Ectodermal cell (in vitro differentiated cells): ENCODE data around the gene NCKAP5L.

ENCODE experiments used
- H3K27ac ChIP-seq: 2 replicates; pipeline ENCODE4 v1.7.0; 2013; ENCODE audit warnings: mild to moderate bottlenecking, low read depth, low read length; ENCODE audit not compliant: insufficient read depth, poor library complexity, severe bottlenecking
- H3K27me3 ChIP-seq: 2 replicates; pipeline ENCODE4 v1.7.0; 2013; ENCODE audit warnings: mild to moderate bottlenecking, low read length; ENCODE audit not compliant: insufficient read depth, control insufficient read depth, poor library complexity, severe bottlenecking
- H3K36me3 ChIP-seq: one replicate; pipeline ENCODE4 v1.7.0; 2013; ENCODE audit warnings: low read length; ENCODE audit not compliant: control insufficient read depth, insufficient read depth
- H3K4me1 ChIP-seq: one replicate; pipeline ENCODE4 v1.7.0; 2013; ENCODE audit warnings: low read length; ENCODE audit not compliant: control insufficient read depth, insufficient read depth
- H3K4me3 ChIP-seq: 2 replicates; pipeline ENCODE4 v1.7.0; 2013; ENCODE audit warnings: low read depth, low read length, control low read depth; ENCODE audit not compliant: insufficient read depth
- H3K9me3 ChIP-seq: 2 replicates; pipeline ENCODE4 v1.7.0; 2013; ENCODE audit warnings: mild to moderate bottlenecking, low read length, moderate library complexity; ENCODE audit not compliant: control insufficient read depth
- WGBS, 2 experiments: methylation state at CpG; one replicate each; pipeline ENCODE4 v1.1.7; 2013; ENCODE audit warnings: missing lambda C conversion rate in 2 of 2; 5-methylcytosine and 5-hydroxymethylcytosine counted together

The NCKAP5L gene

GRCh38 chr12:49764126-49764525 lies 64.1 kb downstream of the NCKAP5L start:
- no peak overlapping the region for H3K4me3 ChIP-seq
- H3K27ac ChIP-seq = no peak overlapping the region
- H3K4me1 ChIP-seq = no peaks in the 10 kb centered on the region
- no peaks in the 10 kb centered on the region for H3K9me3 ChIP-seq
- H3K27me3 ChIP-seq = no peaks in the 10 kb centered on the region
- H3K36me3 ChIP-seq = peaks cover 40% of the 10 kb centered on the region
- 94 to 98% methylated on average over 3 of the region's 3 CpGs for WGBS, 2 experiments

DNA sequence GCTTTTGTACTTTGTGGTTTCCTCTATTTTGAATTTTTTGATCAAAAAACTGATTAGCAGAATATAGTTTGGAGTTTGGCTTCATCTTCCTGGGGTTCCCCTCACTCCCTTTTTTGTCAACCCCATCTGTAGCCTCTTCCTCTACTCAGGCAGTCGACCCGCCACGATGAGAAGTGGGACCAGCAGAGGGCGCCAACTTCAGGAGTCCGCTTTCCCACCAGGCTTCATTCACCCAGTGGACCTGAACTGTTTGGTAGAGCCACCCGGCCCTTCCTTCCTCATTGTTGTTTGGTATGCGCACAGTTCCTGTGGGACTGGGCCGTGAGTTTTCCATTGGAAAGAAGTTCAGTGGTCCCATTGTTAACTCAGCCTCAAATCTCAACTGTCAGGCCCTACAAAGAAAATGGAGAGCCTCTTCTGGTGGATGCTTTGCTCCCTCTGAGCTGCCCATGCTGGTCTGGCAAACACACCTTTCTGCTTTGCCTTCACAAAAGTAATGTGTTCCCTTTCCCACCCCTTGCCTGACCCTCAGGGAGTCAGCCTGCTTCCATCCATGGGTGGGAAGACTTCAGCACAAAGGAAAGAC lies 65.1 kb downstream of the NCKAP5L start:
- Histone ChIP-seq H3K4me1 (no peaks in the 10 kb centered on the region), H3K9me3 (no peaks in the 10 kb centered on the region), H3K27ac (no peak overlapping the region), H3K27me3 (no peaks in the 10 kb centered on the region), H3K36me3 (peaks cover 50% of the 10 kb centered on the region), H3K4me3 (no peak overlapping the region)
- 51% methylated on average over 8 of the region's 8 CpGs for WGBS, 2 experiments

DNA sequence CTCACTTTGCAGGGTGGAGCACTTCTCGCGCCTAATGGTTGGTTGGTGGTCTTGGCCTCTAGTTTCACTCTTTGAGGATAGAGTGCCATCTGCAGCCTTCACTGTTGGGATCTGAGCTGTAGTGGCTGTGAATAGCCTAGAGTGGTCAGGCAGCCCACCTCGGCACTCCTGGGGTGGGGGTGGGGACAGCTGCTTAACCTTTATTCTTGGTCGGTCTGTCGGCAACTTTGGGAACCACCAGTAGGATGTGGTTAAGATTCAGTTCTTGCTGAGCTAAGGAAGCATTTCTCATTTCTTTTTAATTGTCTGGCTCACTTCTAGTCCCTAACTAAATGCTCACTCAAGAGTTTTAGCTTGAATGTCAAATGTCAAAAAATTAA lies 65.8 kb downstream of the NCKAP5L start:
- WGBS, 2 experiments = 95 to 96% methylated on average over 5 of the region's 5 CpGs
- peaks cover 57% of the 10 kb centered on the region for H3K36me3 ChIP-seq
- no peaks in the 10 kb centered on the region for H3K4me1 ChIP-seq
- no peak overlapping the region for H3K27ac ChIP-seq
- H3K9me3 ChIP-seq = no peaks in the 10 kb centered on the region
- no peaks in the 10 kb centered on the region for H3K27me3 ChIP-seq
- H3K4me3 ChIP-seq = no peak overlapping the region

DNA sequence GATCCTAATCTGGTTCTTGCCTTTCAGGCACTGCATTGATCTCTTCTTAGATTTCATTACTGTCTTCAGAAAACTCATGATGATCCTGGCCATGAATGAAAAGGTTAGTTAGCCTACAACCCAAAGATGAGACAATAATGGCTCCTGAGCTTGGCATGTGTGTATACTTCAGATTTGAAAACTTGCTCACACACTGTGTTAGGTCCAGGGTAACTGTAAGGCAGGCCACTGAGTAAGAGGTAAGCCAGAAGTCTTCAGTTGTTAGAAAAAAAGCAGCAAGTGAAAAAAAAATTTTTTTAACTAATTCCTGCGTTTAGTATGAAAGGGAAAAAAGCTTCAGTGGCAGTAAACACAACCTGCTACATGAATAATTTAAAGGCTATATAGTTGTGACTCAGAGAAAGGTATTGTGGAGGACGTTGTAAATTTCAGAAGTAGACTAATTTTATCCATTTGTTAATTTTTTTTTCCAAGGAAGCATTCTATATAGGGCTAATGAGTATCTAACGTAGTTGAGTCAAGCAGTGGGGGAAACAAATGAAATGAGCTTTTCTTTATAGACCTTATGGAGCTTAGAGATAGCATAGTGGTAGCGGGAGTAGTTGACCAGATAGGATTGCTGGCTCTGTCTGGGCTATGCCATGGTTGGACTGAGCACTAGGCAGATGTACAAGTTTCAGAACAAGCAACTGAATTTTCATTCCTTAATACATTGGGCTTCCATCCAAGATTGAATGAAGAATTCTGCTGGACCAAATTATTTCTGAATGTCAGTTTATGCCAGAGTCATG lies 66.3 kb downstream of the NCKAP5L start:
- no peak overlapping the region for H3K4me3 ChIP-seq
- peaks cover 61% of the 10 kb centered on the region for H3K36me3 ChIP-seq
- no peak overlapping the region for H3K27ac ChIP-seq
- H3K4me1 ChIP-seq = no peaks in the 10 kb centered on the region
- H3K9me3 ChIP-seq = no peaks in the 10 kb centered on the region
- 95 to 99% methylated on average over 3 to 4 of the region's 4 CpGs for WGBS, 2 experiments
- H3K27me3 ChIP-seq = no peaks in the 10 kb centered on the region

GRCh38 chr12:49750996-49751393 lies 77.2 kb downstream of the NCKAP5L start:
- Histone ChIP-seq H3K9me3 (no peaks in the 10 kb centered on the region), H3K27me3 (no peaks in the 10 kb centered on the region), H3K4me1 (peaks cover 3% of the 10 kb centered on the region), H3K4me3 (no peak overlapping the region), H3K36me3 (peaks cover 29% of the 10 kb centered on the region), H3K27ac (no peak overlapping the region)
- 84 to 87% methylated on average over 1 of the region's 1 CpG for WGBS, 2 experiments

GRCh38 chr12:49750027-49750995 lies 77.9 kb downstream of the NCKAP5L start:
- H3K36me3 ChIP-seq = peaks cover 24% of the 10 kb centered on the region
- H3K4me1 ChIP-seq = peaks cover 3% of the 10 kb centered on the region
- WGBS, 2 experiments = 80 to 84% methylated on average over 8 of the region's 8 CpGs
- H3K27me3 ChIP-seq = no peaks in the 10 kb centered on the region
- no peaks in the 10 kb centered on the region for H3K9me3 ChIP-seq
- no peak overlapping the region for H3K27ac ChIP-seq
- H3K4me3 ChIP-seq = no peak overlapping the region

GRCh38 chr12:49748800-49749199 lies 79.4 kb downstream of the NCKAP5L start:
- H3K4me1 ChIP-seq = peaks cover 3% of the 10 kb centered on the region
- peaks cover 11% of the 10 kb centered on the region for H3K36me3 ChIP-seq
- H3K27ac ChIP-seq = no peak overlapping the region
- H3K9me3 ChIP-seq = no peaks in the 10 kb centered on the region
- no peaks in the 10 kb centered on the region for H3K27me3 ChIP-seq
- WGBS, 2 experiments = 94 to 98% methylated on average over 3 of the region's 3 CpGs
- no peak overlapping the region for H3K4me3 ChIP-seq

DNA sequence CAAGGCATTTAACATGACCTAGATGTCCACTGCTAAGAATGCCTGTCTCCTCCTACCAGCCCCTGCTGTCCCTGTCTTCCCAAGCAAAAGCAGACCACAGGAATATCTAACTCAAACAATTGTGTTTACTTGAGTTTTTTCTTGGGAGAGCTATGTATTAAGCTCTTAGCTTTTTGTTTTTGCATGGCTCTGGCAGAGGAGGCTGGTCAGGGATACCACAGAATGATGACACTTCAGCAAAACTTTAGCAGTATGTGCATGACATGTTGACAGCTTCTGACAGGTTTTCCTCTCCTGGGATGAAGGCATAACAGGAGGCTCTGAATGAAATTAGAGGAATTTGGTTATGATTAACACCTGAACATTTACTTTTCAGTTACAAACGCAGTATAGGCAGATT lies 79.9 kb downstream of the NCKAP5L start:
- Histone ChIP-seq H3K27ac (no peak overlapping the region), H3K4me3 (no peak overlapping the region), H3K4me1 (peaks cover 4% of the 10 kb centered on the region), H3K27me3 (no peaks in the 10 kb centered on the region), H3K36me3 (peaks cover 6% of the 10 kb centered on the region), H3K9me3 (no peaks in the 10 kb centered on the region)
- no CpG with 5 or more reads among the region's 1 CpG for WGBS, 2 experiments

- peaks cover 11% of the 10 kb centered on the region for H3K4me1 ChIP-seq
- H3K36me3 ChIP-seq = no peaks in the 10 kb centered on the region
- H3K27ac ChIP-seq = no peak overlapping the region
- WGBS, 2 experiments = 94 to 97% methylated on average over 3 of the region's 3 CpGs
- no peaks in the 10 kb centered on the region for H3K9me3 ChIP-seq
- no peak overlapping the region for H3K4me3 ChIP-seq
- H3K27me3 ChIP-seq = no peaks in the 10 kb centered on the region
These were observed 83.8 kb downstream of the NCKAP5L start for GRCh38 chr12:49744363-49744885.
